ENCODE results near the gene GALNT7.

GALNT7 gene

GRCh38 chr4:173289353-173289727 is 120.7 kb downstream of the GALNT7 start:
- Histone ChIP-seq H3K4me2 (ENCODE audit: low read length) (no peak overlapping the region), H3K4me1 (ENCODE audit: low read length) (no peaks in the 10 kb centered on the region), H3K4me3 (ENCODE audit: low read length) (no peak overlapping the region), H3K27ac (ENCODE audit: low read length) (no peak overlapping the region), H2AFZ (ENCODE audit: low read depth, low read length) (no peak overlapping the region), H3K79me2 (ENCODE audit: low read length) (no peaks in the 10 kb centered on the region), H3K27me3 (ENCODE audit: low read depth, low read length) (no peaks in the 10 kb centered on the region), H3K9me3 (ENCODE audit: insufficient read depth, low read length) (peaks cover 4% of the 10 kb centered on the region; the same call in 1 of the 2 replicates), H3K9ac (ENCODE audit: low read length) (no peak overlapping the region), H3K36me3 (replicated peaks; ENCODE audit: low read depth, low read length) (no peaks in the 10 kb centered on the region), H4K20me1 (ENCODE audit: insufficient read depth, low read length) (no peaks in the 10 kb centered on the region)
- TF ChIP-seq, protein P1, sequence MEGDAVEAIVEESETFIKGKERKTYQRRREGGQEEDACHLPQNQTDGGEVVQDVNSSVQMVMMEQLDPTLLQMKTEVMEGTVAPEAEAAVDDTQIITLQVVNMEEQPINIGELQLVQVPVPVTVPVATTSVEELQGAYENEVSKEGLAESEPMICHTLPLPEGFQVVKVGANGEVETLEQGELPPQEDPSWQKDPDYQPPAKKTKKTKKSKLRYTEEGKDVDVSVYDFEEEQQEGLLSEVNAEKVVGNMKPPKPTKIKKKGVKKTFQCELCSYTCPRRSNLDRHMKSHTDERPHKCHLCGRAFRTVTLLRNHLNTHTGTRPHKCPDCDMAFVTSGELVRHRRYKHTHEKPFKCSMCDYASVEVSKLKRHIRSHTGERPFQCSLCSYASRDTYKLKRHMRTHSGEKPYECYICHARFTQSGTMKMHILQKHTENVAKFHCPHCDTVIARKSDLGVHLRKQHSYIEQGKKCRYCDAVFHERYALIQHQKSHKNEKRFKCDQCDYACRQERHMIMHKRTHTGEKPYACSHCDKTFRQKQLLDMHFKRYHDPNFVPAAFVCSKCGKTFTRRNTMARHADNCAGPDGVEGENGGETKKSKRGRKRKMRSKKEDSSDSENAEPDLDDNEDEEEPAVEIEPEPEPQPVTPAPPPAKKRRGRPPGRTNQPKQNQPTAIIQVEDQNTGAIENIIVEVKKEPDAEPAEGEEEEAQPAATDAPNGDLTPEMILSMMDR (IDR thresholded peaks at IDR 0.05; ENCODE audit: low read depth, low read length) = no peak
- TF ChIP-seq EZH2phosphoT487 (IDR thresholded peaks at IDR 0.05; ENCODE audit: low read depth) = no peak

GRCh38 chr4:173291899-173292298 is 123.3 kb downstream of the GALNT7 start:
- Histone ChIP-seq H3K4me1 (ENCODE audit: low read length) (no peaks in the 10 kb centered on the region), H3K4me2 (ENCODE audit: low read length) (no peak overlapping the region), H3K27ac (ENCODE audit: low read length) (no peak overlapping the region), H3K9ac (ENCODE audit: low read length) (no peak overlapping the region), H3K27me3 (ENCODE audit: low read depth, low read length) (no peaks in the 10 kb centered on the region), H4K20me1 (ENCODE audit: insufficient read depth, low read length) (no peaks in the 10 kb centered on the region), H3K79me2 (ENCODE audit: low read length) (no peaks in the 10 kb centered on the region), H2AFZ (ENCODE audit: low read depth, low read length) (no peak overlapping the region), H3K36me3 (replicated peaks; ENCODE audit: low read depth, low read length) (no peaks in the 10 kb centered on the region), H3K4me3 (ENCODE audit: low read length) (no peak overlapping the region), H3K9me3 (ENCODE audit: insufficient read depth, low read length) (peaks cover 4% of the 10 kb centered on the region; the same call in 1 of the 2 replicates)
- TF ChIP-seq EZH2phosphoT487 (IDR thresholded peaks at IDR 0.05; ENCODE audit: low read depth) = no peak
- TF ChIP-seq, protein P1 (IDR thresholded peaks at IDR 0.05; ENCODE audit: low read depth, low read length) = no peak

DNA sequence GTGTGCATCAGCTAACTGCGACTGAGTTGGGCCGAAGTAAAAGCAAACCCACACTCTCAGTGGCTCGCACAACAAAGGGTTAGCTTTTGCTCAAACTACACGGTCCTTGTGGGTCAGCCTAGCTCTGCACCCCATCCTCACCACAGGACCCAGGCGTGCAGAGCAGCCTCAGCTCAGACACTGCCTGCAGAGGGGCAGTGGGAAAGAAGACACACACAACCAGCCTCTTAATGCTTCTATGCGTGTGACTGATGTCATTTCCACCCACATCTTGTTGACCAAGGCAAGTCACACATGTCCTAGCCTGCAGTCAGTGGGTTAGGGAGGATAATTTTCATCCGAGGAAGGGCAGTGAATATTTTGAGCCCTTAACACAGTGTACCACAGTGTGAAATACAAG is 125.1 kb downstream of the GALNT7 start:
- Histone ChIP-seq H3K36me3 (replicated peaks; ENCODE audit: low read depth, low read length) (no peaks in the 10 kb centered on the region), H2AFZ (ENCODE audit: low read depth, low read length) (no peak overlapping the region), H3K4me2 (ENCODE audit: low read length) (no peak overlapping the region), H3K79me2 (ENCODE audit: low read length) (no peaks in the 10 kb centered on the region), H3K9me3 (ENCODE audit: insufficient read depth, low read length) (no peaks in the 10 kb centered on the region), H3K4me3 (ENCODE audit: low read length) (no peak overlapping the region), H3K4me1 (ENCODE audit: low read length) (no peaks in the 10 kb centered on the region), H3K27ac (ENCODE audit: low read length) (no peak overlapping the region), H3K9ac (ENCODE audit: low read length) (no peak overlapping the region), H3K27me3 (ENCODE audit: low read depth, low read length) (no peaks in the 10 kb centered on the region), H4K20me1 (ENCODE audit: insufficient read depth, low read length) (no peaks in the 10 kb centered on the region)
- TF ChIP-seq EZH2phosphoT487 (IDR thresholded peaks at IDR 0.05; ENCODE audit: low read depth) = no peak
- TF ChIP-seq, protein P1 (IDR thresholded peaks at IDR 0.05; ENCODE audit: low read depth, low read length) = no peak

GRCh38 chr4:173294444-173294843 is 125.8 kb downstream of the GALNT7 start:
- Histone ChIP-seq H3K9me3 (ENCODE audit: insufficient read depth, low read length) (no peaks in the 10 kb centered on the region), H3K36me3 (replicated peaks; ENCODE audit: low read depth, low read length) (no peaks in the 10 kb centered on the region), H3K27ac (ENCODE audit: low read length) (no peak overlapping the region), H3K27me3 (ENCODE audit: low read depth, low read length) (no peaks in the 10 kb centered on the region), H3K4me1 (ENCODE audit: low read length) (no peaks in the 10 kb centered on the region), H3K79me2 (ENCODE audit: low read length) (no peaks in the 10 kb centered on the region), H3K4me2 (ENCODE audit: low read length) (no peak overlapping the region), H4K20me1 (ENCODE audit: insufficient read depth, low read length) (no peaks in the 10 kb centered on the region), H3K4me3 (ENCODE audit: low read length) (no peak overlapping the region), H3K9ac (ENCODE audit: low read length) (no peak overlapping the region), H2AFZ (ENCODE audit: low read depth, low read length) (no peak overlapping the region)
- TF ChIP-seq, protein P1 (IDR thresholded peaks at IDR 0.05; ENCODE audit: low read depth, low read length) = no peak
- TF ChIP-seq EZH2phosphoT487 (IDR thresholded peaks at IDR 0.05; ENCODE audit: low read depth) = no peak
